GM12865 (cell line): ENCODE measurements around the gene JAKMIP1.

ENCODE experiments used
- DNase-seq: peaks from one replicate; pipeline ENCODE4 v3.0.0; 2010; ENCODE audit warnings: low read depth
- H3K4me3 ChIP-seq: 2 replicates; pipeline ENCODE4 v1.5.1; 2011; ENCODE audit warnings: mild to moderate bottlenecking, low read depth, low read length, control low read depth
- CTCF ChIP-seq: IDR thresholded peaks from 2 replicates; pipeline ENCODE4 v1.5.1; 2011; ENCODE audit warnings: low read length, control low read depth, low read depth, inconsistent platforms; ENCODE audit not compliant: insufficient read depth; ENCODE audit errors: missing control alignments

Gene JAKMIP1

DNA sequence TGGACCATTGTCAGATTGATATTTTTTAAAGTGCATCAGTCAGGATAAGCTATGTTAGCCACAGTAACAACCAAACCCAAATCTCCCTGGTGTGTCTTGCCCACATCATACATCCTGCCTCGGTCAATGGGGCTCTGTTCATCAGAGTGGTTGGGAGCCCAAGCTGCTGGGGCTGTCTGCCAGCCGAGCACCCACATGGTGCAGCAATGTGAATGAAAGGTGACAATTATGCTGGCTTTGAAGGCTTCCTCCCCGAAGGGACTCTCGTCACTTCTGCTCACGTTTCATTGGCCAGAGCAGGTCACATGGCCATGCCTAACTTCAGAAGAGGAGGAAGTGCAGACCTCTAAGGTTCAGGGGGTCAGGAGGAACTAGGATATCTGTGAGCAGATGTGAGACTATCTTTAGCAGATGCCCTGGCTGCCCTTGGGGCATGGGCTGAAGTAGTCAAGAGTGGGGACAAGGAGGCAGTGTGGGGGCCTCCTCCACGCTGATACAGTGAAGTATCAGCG is 1.3 kb upstream of the JAKMIP1 start:
- H3K4me3 ChIP-seq, result peak overlapping the region; percentile 78
- peak; percentile 86 for DNase-seq
- TF ChIP-seq CTCF, result no peak

GRCh38 chr4:6200922-6201362 is 593 bp upstream of the JAKMIP1 start:
- TF ChIP-seq CTCF, result no peak
- H3K4me3 ChIP-seq, result peak overlapping the region; percentile 78
- DNase-seq, result peak; percentile 56

- no peak for TF ChIP-seq CTCF
- peak; percentile 59 for DNase-seq
- peak overlapping the region; percentile 70 for H3K4me3 ChIP-seq
Measured at GRCh38 chr4:6199422-6199921, 877 bp downstream of the JAKMIP1 start.

GRCh38 chr4:6198768-6199421 is 1.5 kb downstream of the JAKMIP1 start:
- DNase-seq, result peak; percentile 68
- TF ChIP-seq CTCF, result no peak
- peak overlapping the region; percentile 70 for H3K4me3 ChIP-seq

GRCh38 chr4:6198278-6198677 is 2.1 kb downstream of the JAKMIP1 start:
- no peak for DNase-seq
- peak overlapping the region; percentile 70 for H3K4me3 ChIP-seq
- no peak for TF ChIP-seq CTCF

DNA sequence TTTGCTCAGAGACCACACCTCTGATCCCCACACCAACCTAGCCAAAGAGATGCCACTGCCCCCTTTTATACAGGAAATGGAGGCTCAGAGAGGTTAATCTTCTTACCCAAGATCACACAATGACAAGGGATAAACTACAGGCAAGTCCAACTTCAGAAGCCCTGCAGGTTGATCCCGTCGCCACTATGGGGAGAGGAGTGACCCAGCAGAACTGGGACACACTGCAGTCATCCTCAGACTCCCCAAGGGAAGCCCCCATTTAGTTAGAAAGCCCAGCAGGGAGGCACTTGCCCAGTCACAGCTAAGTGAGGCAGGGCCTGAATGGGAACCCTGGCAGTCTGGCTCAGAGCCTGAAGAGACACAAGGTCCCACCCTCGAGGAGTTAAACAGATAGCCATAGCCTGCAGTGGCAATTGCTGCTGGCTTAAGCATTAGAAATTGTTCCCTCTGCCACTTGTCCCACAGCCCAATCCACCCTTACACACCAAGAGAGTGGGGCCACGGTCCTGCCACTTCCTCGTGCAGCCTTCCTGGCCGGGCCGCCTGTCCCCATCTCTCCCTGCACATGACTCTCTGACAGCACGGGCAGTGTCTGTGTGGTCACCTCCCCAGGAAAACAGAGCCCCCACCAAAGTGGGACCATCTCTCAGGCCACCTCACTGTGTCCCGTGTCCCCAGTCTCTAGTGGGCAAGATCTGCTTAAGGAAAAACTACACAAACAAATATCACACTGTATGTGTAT is 2.7 kb downstream of the JAKMIP1 start:
- TF ChIP-seq CTCF, result no peak
- DNase-seq, result no peak
- H3K4me3 ChIP-seq, result no peak overlapping the region; the same call in 1 of the 2 replicates

DNA sequence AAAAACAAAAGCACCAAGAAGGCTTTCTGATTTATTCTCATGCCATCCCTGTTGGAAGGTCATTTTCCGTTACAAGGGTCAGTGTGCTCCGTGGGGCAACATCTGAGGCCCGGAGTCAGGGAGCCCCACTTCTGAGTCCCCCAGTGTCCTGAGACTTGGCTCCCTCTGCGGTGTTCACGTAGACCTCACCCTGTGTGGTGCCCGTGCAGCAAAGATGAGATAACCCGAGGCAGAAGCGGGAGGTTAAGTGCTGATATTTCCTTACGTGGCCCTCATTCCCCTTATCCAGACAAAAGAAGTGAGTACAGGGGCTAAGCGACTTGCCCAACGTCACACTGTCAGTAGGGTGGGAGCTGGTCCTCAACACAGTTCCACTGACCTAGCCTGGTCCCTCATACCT is 3.5 kb downstream of the JAKMIP1 start:
- TF ChIP-seq CTCF, result no peak
- no peak for DNase-seq
- H3K4me3 ChIP-seq, result no peak overlapping the region
